HG03280 (cell line): ENCODE measurements around the gene LACTB.

ENCODE experiments used
- ATAC-seq: cut with Tn5 transposase; IDR thresholded peaks from one replicate; pipeline ENCODE4 v1.9.1; 2021; ENCODE audit warnings: mild to moderate bottlenecking, moderate library complexity; ENCODE audit not compliant: unreplicated experiment

Gene LACTB

DNA sequence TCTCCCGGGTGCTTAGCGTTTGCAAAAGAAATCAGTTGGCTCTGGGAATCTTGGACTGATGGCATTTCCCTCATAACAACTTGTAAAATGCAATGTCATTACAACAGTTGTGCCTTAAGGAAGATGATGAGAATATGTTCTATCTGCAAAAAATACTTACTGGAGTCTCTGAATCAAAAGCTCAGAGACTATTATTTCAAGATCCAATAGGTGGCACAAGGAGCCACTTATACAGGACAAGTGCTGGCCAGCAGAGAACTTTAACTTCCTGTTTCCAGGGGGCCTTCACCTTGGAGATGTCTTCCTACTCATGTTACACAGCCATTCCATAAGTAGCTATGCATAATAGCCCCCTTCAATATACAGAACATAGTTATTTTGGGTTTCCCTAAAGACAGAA, 44.6 kb downstream of the LACTB start:
- no peak for ATAC-seq

DNA sequence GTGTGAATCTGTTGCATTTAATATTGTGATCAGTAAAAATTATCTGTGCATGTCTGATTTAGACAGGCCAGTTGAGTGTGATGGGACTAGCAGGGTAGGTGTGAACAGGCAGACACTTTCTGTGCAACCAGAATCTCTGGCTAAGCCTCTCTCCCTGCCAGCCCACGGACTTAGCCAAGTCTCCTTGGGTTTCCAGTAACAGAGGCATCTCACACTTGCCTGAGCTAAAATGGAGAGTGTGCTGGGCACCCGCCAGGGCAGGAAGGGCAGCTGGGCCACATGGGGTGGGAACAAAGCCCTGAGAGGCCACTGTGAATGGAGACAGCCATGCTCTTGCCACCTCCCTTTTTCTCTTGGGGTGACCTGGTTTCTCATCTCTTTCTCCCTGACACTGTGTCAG, 48.1 kb downstream of the LACTB start:
- ATAC-seq, result no peak

DNA sequence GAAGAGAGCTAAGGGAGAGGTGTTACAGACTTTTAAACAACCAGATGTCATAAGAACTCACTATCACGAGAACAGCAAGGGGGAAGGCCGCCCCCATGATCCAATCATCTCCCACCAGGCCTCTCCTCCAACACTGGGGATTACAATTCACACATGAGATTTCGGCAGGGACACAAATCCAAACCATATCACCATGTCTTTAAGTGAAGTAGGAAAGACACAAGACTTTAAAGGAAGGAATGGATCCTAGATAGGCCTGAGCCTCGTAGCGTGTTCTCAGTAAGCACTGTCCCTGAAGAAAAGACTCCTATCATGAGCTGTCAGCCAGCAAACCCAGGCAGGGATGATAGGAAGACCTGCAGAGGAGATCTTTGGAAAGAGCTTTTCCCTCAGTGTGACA, 50.7 kb downstream of the LACTB start:
- ATAC-seq, result no peak

DNA sequence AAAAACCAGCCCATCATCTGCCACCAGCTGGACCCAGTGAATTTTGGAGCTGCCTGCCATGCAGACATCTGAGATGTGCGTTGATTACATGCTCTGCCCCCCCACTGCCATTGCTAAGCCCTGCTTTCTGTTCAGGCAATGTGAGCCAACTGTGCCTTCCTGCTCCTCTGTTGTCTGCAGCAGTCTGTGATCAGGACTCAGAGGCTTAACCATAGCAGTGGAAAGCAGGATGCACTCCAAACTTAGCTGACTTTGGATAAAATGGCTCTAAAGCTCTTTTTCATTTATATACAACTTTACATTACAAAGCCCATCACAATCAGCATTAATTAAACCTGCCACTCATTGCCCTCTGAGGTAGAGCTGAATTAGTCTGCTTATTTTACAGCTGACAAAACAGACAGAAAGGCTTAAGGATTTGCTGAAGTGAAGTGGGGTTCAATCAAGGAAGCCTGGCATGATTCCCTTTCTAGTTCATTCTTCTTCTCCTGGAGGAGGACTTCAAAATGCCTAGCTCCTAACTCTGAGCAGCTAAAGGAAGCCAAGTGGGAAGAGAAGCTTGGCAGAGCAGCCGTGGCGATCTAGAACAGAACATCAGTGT, 51.3 kb downstream of the LACTB start:
- ATAC-seq, result no peak

DNA sequence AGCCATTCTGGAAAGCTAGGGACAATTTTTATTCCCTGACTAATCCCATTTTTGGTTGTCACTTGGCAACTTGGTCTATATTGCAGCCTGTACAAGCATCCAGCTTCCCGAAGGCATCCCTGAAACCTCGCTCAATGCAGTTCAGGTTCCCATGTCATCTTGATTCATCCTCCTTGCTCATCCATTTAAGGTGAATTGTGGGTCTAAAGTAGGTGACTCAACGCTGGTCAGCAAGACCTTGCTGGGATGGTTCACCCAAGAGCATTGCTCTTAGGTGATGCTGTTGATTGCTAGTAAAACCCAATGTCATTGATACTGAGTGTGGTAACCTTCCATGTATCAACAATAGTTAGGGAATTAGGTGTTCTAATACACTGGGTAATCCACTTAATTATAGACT, 54.6 kb downstream of the LACTB start:
- no peak for ATAC-seq

DNA sequence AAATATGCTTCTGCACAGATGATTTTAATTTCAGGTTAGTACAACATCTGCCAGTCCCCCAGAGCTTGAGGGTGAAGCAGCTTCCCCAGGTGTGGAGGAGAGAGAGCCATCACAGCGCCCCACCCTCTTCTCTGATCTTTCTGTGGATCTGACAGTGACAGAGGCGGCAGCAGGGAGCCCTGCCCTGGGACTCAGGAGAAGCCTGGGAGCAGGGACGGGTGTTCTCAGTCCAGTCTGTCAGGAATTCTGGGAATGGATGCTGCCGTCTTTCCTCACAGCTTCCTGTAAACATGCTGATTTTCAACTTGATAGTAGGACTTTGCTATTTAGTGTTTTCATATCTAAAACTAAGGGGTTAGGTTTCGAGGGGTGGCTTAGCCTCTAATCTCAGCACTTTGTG, 56.4 kb downstream of the LACTB start:
- ATAC-seq, result no peak

DNA sequence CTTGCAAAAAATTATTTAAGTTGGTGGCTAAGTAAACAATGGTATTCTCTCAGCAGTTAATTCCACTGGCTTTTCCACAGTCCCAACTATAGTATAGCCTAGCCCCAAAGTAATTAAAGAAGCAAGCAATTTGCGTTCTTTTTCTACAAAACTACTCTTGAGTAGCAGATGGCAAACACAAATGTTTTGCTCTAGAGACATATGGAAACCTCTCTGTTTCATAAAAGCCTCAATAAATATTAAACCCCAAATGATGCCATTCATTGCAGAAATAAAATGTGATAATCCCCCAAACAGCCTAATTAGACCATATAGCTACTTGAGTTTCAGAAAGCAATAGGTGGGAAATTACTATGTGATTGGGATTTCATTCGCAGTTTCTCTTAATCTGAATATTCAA, 59.1 kb downstream of the LACTB start:
- ATAC-seq, result no peak

DNA sequence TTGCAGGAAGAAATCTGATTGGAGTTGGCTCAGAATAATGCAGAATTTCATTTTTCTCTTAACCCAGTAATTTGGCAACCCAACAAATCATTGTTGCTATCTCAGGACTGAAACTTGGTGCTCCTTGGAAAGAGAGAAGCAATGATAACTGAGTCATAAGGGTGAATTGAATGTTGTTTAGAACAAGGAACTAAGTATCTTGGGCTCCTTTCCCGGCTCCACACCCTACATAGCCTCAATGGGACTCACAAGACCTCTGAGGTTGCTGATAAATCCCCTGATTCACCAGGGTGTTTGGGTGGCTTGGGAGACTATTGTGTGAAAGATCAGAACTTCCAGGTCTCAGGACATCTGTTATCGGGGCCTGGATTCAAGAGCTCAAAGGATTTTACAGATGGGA, 60.0 kb downstream of the LACTB start:
- no peak for ATAC-seq

DNA sequence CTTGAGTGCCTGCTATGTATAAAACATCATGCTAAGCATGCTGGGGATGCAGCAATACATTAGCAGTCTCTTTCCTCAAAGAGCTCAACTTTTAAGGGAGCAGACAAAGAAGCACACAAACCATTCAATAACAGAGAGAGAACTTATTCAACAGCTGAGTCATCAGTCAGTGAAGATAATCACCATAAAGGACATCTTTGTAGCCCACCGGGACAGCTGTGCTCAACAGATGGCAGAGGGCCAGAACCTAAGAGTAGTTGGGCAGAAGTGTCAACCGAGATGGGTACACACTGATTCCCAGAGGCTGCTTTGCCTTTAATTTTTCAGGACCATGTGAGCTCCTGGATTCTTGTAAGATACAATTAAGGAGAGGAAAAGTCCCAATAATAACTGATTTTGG, 63.5 kb downstream of the LACTB start:
- ATAC-seq, result no peak

DNA sequence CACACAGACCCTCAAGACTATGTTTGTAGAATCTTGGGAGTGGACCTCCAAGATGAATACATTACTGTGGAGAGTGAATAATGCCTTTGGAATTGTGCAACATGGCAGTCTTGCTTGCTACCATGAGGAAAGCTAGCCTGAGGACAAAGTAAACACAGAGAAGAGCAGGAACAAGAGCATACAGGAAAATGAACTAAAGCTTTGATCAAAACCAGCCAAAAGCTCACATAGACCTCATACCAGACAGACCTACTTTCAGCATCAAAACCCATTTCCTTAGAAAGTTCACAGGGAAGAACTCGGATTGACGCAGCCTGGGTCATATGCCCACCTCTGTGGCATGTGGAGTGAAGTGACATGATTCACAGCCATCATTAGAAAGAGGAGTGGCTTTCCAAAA, 64.4 kb downstream of the LACTB start:
- no peak for ATAC-seq

DNA sequence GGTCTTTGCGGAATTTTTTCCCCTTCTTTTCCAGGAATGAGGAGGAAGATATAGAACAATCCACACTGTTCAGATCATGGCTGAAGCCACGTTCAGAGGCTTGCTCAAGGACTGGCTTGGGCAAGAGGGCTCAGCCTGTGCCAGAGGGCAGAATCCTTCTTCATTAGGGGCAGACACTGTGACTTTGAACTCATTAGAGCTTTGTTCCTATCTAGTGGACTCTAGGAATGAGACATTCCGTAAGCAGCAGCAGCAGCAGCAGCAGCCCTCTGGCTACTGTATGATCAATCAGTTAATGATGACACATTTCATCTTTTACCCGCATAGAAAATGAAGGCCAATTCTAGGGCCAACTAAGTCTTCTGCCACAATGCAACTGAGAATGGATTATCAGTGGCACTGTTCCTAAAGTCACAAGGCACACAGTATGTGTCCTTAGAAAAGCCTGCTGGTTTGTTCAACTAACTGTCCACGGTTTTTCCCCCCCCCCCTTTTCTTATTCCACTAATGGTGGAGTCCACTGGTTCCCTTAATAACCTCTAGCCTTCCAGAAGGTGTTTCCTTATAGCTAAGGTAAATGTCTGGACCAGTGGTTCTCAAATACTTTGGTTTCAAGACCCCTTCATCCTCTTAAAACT, 66.0 kb downstream of the LACTB start:
- no peak for ATAC-seq

DNA sequence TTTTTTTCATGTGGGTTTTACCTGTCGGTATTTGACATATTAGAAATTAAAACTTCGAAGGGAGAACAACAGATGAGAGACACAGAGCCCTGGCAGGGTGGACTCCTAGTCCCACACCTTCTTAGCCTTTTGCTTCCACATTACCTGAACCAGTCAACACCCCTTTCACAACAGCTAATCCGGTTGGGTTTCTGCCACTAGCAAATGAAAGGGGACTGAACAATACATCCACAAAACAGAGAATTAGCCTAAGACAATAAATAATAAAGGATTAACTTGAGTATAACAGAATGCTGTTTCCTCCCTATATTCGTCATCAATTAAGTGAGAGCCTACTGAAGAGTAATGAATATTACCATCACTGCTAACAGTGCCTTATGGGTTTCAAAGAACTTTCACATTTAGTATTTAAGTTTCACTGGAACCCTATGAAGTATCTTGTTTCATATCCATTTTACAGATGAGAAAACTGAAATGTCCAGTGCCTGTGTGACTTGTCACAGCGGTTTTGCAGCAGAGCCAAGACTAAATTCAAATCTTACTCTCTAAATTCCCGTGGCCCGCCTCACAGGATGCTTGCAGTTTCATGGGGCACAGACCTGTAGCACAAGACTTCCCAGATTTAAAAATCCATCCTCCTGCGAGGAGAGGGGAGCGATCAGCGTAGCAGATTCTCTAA, 66.7 kb downstream of the LACTB start:
- ATAC-seq, result no peak

DNA sequence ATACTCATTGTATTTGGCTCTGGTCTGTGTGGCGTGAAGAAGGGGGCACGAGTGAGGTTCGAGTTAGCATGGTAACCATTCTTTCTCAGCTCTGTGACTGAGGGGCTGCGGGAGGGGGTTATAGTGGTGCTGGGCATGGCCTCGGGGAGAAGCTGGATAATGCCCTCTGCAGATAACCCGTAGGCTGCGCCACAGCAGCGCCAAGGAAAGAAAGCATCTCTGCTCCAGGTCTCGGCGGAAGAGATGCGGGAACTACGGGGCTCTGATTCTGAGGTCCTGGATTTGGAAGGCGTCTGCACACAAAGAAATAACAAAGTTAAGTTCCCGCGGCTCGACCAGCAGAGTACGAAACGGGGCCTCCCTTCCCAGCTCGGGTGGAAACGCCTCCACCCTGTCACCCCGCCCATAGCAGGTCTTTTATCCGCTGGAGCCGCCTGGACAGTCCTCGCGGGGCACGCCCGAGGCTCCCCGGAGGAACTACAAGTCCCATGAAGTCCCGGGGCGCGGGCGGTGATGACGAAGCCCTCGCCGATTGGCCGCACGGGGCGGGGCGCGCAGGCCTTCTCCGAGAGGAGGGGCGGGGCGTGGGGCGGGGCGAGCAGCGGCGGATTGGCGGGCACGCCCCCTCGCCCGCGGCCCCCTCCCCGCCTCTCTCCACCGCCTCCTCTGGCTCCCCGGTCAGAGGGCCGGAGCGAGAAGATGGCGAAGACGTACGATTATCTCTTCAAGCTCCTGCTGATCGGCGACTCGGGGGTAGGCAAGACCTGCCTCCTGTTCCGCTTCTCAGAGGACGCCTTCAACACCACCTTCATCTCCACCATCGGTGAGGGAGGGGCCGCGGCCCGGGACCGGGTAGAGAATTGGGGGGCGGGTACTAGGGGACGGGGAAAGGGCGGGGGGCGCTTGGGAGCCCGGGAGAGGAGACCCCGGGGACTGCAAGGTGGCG, 67.5 kb downstream of the LACTB start, which contains the start of gene RAB8B:
TSS of gene RAB8B (plus strand) at position 681 of the 946 bp plus-strand sequence. CDS start at position 700, 19 bp downstream.
- peak; percentile 82 for ATAC-seq

DNA sequence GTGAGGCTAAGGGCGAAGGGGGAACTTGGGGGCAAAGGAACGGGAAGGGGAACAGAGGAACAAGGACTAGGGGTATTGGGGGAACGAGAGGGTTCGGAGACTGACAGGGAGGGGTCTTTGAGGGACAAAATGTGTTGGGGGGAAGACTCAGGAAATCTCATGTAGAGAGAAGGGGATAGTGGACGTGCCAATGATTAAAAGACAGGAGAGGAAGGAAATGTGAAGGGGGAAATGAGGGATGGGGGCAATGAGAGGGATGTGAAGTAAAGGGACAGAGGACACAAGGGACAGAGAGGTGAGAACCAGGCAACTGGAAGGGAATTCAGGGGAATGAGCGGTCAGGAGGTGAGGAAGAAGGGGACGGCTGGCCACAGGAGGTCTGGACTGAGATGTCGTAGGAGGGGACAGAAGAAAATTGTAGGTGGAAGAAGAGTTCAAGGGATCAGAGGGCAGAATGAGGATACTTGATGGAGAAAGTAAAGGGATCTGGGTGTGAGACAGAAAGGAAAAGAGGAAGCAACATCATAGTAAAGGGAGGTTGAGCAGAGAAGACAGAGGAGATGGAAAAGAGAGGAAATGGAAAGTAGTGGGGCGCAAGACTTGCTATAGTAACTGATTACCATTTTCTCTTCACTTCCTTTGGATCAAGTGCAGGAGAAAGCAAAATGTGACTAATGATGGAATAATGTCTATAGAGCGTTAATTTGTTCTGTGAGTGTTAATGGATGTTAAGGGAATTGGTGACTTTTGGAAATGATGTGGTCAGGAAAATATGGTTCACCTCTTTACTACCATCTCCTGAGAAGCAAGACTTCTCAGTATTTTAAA, 68.5 kb downstream of the LACTB start:
- ATAC-seq, result no peak

DNA sequence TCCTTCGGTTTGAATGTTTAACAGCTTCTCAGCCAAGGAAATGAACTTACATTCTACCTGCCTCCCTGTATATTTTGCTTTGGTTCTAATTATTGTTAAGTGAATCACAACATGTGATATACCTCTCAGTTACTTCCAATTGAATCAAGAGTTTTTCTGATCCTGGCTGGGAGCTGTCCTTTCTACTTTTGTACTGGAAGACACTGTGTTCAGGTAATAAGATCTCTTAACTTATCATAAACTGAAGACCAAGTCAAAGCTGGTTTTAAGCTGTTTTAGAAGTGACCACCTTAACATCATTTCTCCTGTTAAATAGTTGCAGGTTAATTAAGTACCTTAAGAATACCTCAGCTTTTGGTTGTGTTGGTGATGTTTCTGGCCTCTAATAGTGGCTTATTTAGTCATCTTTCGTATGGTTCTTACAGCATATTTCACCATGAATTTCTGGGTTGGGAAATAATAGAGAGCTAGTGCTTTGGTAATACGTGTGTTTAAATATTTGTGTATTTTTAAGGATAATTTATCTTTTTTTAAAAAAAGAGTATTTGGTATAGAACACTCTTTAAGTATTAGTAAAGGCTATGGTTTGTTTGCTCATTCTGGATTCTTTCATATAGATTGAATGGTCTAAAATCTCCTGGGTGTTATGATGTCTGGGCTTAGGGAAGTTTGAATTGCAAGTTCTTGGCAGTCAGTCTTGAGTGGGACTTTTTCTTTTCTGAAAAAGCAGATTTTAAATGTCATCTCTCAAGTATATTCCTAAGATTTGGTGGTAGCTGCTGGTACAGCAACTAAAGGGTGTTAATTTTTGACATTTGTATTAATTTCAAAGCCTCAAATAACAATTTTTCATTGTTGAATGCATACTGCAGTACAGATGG, 69.3 kb downstream of the LACTB start:
- no peak for ATAC-seq
